HG03066 (cell line): Measurements from ENCODE around the gene NHLRC1.
"Not testable (repeated sequence)": the region's sequence is repeated elsewhere in the genome, so short reads cannot be mapped to it uniquely, and the experiment has no call there.

Source experiments
- ATAC-seq: cut with Tn5 transposase; IDR thresholded peaks from one replicate; pipeline ENCODE4 v1.9.1; 2021; ENCODE audit warnings: low read depth; ENCODE audit not compliant: unreplicated experiment

The NHLRC1 gene

DNA sequence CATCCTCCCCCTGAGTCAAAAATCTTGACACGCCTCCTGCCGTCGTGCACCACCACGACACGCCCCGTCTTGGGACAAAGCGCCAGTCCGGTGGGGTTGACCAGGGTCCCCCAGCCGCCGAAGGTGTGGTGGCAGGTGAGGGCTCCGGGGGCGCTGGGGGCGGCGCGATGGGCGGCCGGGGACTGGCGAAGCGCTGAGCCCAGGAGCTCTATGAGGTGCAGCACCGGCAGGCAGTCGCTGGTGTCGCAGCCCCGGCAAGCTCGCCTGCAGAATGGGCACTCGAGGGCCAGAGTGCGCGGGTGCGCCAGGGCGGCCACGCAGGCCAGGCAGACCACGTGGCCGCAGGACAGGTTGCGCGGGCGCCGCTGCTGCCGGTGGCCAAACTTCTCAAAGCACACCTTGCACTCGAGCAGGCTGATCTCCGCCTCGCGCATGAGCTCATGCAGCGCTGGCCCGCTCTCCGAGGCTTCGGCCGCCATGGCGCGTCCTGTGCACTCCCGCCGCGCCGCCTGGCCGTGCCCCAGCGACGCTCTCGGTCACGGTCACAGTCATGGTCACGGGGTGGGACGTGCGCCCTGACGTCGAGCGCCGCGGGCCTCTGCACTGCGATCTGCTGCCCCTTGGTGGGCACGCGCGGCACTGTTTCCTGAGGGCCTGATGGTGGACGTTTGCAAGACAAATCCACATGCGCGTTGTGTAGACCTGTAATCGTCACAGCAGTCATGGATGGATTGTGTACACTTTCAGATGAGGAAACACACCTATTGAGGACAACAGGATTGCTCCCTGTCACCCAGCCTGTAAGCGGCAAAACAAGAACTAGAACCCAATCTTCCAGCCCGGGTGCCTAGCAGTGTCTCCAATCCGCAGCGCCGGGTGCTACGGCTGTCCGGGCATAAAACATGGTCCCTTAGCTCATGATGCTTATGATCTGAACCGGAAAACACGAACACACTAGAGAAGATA lies at the start of gene NHLRC1:
Gene NHLRC1 (minus strand): TSS at position 550 of the 966 bp plus-strand sequence. CDS start 71 bp downstream, at position 479.
- ATAC-seq = peak; percentile 99

DNA sequence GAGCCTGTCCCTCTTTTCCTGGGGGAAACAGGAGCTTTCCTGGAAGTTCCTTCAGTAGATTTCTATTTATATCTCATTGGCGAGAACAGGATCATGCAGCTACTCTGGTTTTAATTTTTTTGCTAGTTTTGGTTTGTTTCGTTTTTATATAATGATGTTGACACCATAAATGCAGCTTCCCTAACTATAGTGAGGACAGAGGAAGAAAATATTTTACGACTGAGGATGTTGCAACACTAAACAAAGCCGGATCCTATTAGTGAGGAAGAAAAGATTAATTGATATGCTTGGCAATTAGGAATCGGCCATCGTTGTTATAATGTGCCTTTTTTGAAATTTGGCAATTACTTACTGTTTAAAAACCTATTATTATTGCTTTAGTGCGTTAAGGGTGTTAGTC lies 49.4 kb upstream of the NHLRC1 start:
- ATAC-seq = no peak

DNA sequence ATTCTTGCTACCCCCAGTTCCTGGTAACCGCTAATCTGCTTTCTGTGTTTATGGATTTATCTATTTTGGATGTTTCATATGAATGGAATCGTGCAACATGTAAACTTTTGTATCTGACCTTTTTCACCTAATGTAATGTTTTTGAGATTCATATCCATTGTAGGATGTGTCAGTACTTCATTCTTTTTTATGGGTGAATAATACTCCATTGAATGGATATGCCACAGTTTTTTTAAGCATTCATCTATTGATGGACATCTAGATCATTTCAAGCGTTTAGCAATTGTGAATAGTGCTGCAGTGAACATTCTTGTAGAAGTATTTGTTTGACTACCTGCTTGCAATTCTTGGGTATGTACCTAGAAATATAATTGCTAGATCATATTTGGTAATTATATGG lies 45.8 kb upstream of the NHLRC1 start:
- no peak for ATAC-seq

GRCh38 chr6:18166312-18167036 lies 44.0 kb upstream of the NHLRC1 start:
- ATAC-seq = no peak

- ATAC-seq = no peak
These were observed 43.3 kb upstream of the NHLRC1 start for GRCh38 chr6:18165751-18166150.

DNA sequence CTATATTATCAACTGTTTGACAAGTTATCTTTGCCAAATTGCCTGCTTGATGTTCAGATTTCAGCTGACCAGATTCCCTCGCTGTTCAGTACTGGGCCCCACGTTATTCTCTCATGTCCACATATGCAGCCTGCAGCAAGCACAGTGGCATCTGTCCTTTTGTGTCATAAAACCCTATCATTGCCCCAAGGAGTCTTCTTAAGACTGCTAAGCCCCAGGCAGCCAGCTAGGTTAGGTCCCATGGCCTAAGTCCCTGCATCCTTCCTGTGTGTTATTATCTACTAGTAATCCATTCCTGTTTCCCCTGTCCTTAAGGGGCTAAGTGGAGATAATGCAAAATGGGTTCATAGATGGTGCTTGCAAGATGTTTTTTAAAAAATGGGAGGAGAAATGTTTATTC lies 39.9 kb upstream of the NHLRC1 start:
- no peak for ATAC-seq

GRCh38 chr6:18161431-18161830 lies 39.0 kb upstream of the NHLRC1 start:
- no peak for ATAC-seq

DNA sequence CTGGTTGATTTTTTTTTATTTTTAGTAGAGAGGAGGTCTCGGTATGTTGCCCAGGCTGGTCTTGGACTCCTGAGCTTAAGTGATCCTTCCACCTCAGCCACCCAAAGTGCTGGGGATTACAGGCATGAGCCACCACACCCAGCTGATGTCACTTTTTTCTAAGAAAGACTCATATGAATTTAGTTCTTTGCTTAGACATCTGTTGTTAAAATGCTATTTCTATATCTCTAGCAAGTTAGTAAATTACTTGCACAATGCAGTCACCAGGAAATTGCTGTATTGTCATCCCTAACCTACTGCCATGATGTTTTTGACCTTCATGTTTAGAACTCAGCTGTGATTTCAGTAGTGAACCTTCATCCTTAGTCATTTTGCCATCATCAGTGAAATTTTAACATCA lies 38.4 kb upstream of the NHLRC1 start:
- ATAC-seq = no peak

DNA sequence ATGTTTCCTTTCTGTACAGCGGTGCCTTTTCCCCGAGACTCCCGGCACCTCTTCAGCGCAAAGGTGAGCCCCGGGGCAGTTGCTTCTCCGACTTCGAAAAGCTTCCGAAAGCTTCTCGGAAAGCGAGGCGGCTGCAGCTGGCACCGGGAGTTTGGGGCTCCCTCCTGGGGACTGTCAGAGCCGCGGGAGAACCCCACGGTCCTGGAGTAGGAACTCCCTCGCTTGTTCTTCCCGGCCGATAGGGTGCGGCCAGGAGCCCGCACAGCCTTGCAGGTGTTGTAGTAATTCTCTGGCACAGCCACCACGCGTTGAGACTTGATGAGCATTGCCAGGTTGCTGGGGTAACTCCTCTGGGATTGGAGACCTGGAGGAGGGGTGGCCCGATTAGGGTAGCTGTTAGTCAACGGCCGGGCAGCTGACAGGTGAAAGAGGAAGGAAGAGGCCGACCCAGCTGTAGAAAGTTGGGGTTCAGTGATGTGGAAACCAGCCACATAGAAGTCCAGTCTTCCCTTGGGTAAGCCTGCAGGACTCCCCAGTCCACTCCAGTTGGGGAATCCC lies 33.5 kb upstream of the NHLRC1 start:
- peak; percentile 37 for ATAC-seq

DNA sequence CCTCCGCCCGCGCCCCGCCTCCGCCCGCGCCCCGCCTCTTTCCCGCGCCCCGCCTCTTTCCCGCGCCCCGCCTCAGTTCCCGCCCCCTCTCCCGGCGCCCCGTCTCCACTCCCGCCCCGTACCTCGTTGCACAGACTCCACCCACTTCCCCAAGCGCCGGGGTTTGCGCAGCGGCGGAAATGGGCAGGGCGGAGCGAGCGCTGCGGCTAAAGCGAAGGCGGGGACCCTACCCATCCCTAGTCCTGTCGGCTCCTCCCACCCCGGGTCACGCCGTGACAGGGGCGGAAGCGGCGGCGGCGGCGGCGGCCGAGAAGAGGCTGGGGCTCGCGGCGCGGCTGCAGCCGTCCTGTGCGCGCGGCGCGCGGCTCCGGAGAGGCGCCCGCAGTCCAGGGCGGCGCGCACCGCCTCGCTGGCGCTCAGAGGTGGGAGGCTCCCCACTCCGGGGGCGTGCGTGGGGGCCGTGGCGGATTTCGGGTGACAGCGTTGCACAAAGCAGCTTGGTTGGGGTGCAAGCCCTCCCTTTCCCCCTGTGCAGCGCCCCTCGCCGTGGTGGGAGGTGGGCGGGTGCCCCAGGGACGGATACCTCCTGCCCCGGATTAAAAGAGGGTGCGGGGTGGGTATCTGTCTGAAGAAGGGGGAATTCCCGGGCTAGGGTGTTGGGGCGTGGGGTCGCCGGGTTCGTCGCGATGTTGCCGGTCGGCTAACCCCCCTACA lies 32.8 kb upstream of the NHLRC1 start, which contains the start of gene KDM1B:
Gene KDM1B (plus strand): TSS at position 273 of the 714 bp plus-strand sequence. CDS start 4,474 bp downstream, outside the sequence.
- peak; percentile 81 for ATAC-seq

DNA sequence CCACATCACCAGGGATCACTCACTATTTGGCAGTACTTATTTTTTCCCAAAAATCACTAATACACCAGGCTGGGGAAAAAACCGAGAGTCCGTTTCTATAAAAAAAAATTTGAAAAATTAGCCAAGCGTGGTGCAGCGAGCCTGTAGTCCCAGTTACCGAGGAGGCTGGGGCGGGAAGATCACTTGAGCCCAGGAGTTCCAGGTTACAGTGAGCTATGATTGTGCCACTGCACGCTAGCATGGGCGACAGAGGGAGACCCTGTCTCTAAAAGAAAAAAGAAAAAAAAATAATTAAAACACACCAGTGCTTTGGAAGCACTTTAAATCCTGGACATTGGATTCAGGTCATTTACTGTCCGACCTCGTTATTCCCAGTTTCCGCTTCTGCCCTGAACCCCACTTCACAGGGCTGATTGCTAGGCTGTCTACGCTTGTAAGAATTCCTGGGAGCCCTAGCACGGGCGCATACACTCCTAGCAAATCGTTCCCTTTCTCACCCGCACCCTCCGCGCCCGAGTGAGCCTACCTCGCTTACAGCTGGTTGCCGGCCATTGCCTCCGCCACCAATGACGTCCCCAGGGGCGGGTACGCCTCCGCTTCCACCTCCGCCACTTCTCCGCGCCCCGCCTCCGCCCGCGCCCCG lies 32.2 kb upstream of the NHLRC1 start, which contains the start of gene TPMT:
Gene TPMT (minus strand): TSS at position 571 of the 643 bp plus-strand sequence. CDS start 5,950 bp downstream, outside the sequence.
- peak; percentile 58 for ATAC-seq

DNA sequence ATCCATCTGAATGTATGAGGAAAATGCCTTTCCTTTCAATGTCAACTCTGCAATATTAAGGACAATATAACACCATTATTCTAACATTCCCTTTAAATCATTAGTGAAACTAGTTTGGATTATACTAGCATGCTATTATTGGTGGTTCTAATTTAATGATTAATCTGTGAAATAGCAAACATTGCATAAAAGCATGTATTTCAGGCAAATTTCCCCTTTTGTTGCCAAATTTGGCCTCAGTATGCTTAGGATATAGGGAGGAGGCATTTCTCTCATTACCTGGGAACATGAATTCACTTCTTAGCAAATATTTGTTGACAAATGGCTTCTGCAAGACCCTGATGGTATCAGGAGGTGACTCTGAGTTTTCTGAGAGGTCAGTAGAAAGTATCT lies 30.8 kb upstream of the NHLRC1 start:
- ATAC-seq = no peak

GRCh38 chr6:18151801-18152200 lies 29.3 kb upstream of the NHLRC1 start:
- ATAC-seq = no peak

- not testable (repeated sequence) for ATAC-seq
These were observed 28.9 kb upstream of the NHLRC1 start for GRCh38 chr6:18151391-18151790.

DNA sequence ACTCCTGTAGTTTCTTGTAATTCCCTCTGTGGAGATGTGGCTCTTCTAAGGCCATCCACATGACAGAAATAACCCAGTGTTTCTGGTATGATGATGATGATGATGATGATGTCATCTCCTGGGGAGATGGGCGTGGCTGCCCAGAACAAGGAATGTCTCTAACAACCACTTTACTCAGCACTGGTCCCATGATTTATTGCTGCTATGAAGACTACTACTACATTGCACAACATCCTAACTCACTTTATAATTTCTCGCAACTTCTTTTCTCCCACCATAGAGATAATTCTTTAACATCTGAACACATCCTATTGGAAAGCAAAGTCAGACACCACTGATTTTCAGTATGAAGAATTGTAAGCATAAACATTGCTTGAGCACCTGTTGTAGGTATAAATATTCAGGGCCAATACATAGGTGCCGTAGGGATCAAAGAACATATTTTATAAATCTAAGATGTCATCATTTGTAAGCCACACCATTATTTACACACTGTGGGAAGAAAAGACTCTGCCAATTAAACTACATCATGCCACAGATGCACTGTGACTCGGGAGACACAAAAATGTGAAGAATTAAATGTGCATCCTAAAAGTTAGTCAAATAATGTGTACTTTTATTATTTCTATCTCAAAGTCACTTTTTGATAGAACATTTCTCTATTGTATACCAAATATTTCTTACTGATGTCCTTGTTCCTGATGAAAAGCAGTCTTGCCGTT lies 26.0 kb upstream of the NHLRC1 start:
- no peak for ATAC-seq

DNA sequence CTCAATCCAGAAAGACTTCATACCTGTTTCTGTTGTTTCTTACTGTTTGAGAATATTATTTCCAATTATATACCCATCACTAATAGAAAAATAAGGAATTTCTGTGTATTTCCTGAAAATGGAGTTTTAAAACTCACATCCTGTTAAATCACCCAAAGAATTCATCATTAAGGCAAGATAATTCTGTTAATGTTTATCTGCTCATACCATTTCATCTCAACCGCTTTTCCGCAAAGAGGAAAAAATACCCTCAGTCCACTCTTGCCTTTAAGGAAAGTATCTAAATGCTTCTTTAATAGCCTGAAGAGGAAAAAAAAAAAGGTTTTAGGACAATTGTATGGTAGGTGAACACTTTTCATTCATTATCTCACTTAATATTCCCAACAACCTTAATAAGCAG lies 25.1 kb upstream of the NHLRC1 start:
- ATAC-seq = no peak

DNA sequence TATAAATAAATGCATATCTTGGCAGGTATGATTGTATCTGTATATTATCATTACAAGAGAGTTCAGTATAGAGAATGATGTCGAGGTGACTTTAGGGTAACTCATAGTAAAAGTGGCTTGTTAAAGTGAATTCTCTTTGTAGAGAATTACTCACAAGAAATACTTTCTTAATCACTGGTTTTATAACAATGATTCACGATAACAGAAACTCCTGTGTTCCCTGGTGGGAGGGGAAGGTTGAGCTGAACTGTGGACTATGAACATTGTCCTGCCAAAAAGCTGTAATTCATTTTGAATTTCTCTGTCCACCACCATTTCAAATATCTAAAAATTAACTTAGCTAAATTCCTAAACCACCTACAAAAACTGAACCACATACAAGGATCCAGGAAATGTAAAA lies 24.7 kb upstream of the NHLRC1 start:
- ATAC-seq = no peak

DNA sequence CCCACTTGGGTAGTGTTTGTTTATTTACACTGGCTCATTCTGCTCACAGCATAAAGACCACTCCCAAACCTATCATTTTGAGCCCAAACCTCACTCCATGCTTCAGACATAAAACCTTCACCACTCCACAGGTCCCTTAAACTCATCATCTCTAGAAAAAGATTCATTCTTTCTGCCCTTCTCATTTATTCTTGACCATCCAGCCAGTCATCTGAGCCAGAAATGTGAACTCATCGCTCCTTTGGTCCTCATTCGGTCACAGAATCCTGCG lies 20.0 kb upstream of the NHLRC1 start:
- ATAC-seq = no peak

DNA sequence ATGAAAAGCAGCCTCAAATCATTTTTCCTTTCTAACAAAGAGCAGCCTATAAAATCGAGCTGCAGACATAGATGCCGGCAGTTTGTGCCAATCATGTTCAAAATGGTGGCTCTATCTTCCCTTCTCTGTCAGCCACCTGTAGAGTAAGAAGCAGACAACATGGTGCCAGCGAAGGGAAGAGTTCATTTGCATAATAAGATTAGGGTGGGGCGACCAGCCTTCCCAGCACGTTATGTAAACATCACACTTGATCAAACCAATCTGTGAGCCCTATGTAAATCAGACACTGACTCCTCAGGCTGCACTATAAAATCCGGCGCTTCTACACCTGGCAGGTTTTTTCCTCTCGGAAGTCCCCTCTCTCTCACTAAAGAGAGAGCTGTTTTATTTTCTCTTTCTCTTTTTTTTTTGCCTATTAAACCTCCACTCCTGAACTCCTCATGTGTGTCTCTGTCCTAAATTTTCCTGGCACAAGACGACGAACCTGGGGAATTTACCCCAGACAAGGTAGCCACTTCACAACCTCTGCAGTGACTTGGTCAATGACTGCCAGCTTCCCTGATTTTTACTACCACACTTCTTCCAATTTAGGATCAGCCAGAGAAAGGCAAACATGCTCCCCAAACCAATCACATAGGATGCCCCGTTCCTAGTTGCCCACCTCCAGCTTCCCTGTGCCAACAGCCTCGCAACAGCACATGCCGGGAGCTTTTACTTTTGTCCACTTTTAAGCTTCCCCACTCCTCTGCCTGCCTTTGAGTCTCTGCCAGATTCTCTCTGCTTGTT lies 19.5 kb upstream of the NHLRC1 start:
- ATAC-seq = no peak
